Measurements from ENCODE around the gene CADM1.

GRCh38 chr11:115418626-115419025, 85.6 kb downstream of the CADM1 start:
- TF ChIP-seq POLR2A (IDR thresholded peaks at IDR 0.05) (no peak), CTCF (IDR thresholded peaks at IDR 0.05) (no peak)

All from right lobe of liver (tissue), 4 donors.